HL-60 (cell line): ENCODE measurements around the gene CAMK1D.

Source experiments
- GABPA ChIP-seq: IDR thresholded peaks from 2 replicates; pipeline ENCODE4 v1.6.1; 2012; ENCODE audit warnings: low read depth
- POLR2AphosphoS5 ChIP-seq: IDR thresholded peaks from 2 replicates; pipeline ENCODE4 v1.6.1; 2012; ENCODE audit warnings: low read depth
- TF ChIP-seq, protein P1 (sequence below): IDR thresholded peaks from one replicate; pipeline ENCODE4 v1.5.1; 2011; ENCODE audit warnings: low read length, control low read depth, inconsistent platforms; ENCODE audit not compliant: insufficient read depth

GRCh38 chr10:12595936-12596576 is 246.7 kb downstream of the CAMK1D start:
- TF ChIP-seq, protein P1, sequence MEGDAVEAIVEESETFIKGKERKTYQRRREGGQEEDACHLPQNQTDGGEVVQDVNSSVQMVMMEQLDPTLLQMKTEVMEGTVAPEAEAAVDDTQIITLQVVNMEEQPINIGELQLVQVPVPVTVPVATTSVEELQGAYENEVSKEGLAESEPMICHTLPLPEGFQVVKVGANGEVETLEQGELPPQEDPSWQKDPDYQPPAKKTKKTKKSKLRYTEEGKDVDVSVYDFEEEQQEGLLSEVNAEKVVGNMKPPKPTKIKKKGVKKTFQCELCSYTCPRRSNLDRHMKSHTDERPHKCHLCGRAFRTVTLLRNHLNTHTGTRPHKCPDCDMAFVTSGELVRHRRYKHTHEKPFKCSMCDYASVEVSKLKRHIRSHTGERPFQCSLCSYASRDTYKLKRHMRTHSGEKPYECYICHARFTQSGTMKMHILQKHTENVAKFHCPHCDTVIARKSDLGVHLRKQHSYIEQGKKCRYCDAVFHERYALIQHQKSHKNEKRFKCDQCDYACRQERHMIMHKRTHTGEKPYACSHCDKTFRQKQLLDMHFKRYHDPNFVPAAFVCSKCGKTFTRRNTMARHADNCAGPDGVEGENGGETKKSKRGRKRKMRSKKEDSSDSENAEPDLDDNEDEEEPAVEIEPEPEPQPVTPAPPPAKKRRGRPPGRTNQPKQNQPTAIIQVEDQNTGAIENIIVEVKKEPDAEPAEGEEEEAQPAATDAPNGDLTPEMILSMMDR: no peak
- no peak for TF ChIP-seq POLR2AphosphoS5
- no peak for TF ChIP-seq GABPA
